HFFc6 (cell line): ENCODE results near the gene SLC1A3. TPM values are rescaled to one million over a fixed set of nuclear protein-coding genes. Genes with fewer than 3 reads are reported as not detected.
"Not testable (repeated sequence)": the region's sequence is repeated elsewhere in the genome, so short reads cannot be mapped to it uniquely, and the experiment has no call there.

Experiments used
- DNase-seq: peaks from one replicate; pipeline ENCODE4 v3.0.0-alpha.2; 2018
- H3K27ac Mint-ChIP-seq: 2 replicates; pipeline ENCODE4 v1.8.0; 2020; ENCODE audit warnings: mild to moderate bottlenecking, mixed read lengths
- H3K27me3 Mint-ChIP-seq: 2 replicates; pipeline ENCODE4 v1.8.0; 2021; ENCODE audit warnings: mild to moderate bottlenecking, moderate library complexity, mixed read lengths; ENCODE audit not compliant: insufficient read depth
- H3K36me3 Mint-ChIP-seq: 2 replicates; pipeline ENCODE4 v1.8.0; 2021; ENCODE audit warnings: low read depth, mixed read lengths
- H3K4me1 Mint-ChIP-seq: 2 replicates; pipeline ENCODE4 v1.8.0; 2020; ENCODE audit warnings: low read depth, mixed read lengths
- H3K4me3 Mint-ChIP-seq: 2 replicates; pipeline ENCODE4 v1.8.0; 2020; ENCODE audit warnings: mild to moderate bottlenecking, moderate library complexity, mixed read lengths
- H3K9me3 Mint-ChIP-seq: 2 replicates; pipeline ENCODE4 v1.8.0; 2020; ENCODE audit warnings: mild to moderate bottlenecking, mixed read lengths
- CTCF ChIP-seq: fragments of 200-600 bp; sonication (generic); IDR thresholded peaks from 2 replicates; pipeline ENCODE4 v1.5.0; 2021; ENCODE audit warnings: antibody characterized with exemption, mild to moderate bottlenecking
- total RNA-seq, 6 experiments: library from RNA; stranded (reverse); fragmentation: NEBNext Ultra II Directional; extraction: Animal tissue kit (Norgen Biotek cat#: 25700); gene quantifications; 2 replicates in 1 of 6; 3 replicates in 5 of 6; pipeline ENCODE4 v1.2.3, GENCODE V29; 2021

The SLC1A3 gene
- total RNA-seq, 6 experiments from 2014 or later: 0.14 TPM; not detected in 5

- Mint-ChIP-seq H3K9me3 (no peaks in the 10 kb centered on the region), H3K36me3 (no peaks in the 10 kb centered on the region), H3K27ac (no peak overlapping the region), H3K4me1 (no peaks in the 10 kb centered on the region), H3K27me3 (peaks cover 19% of the 10 kb centered on the region), H3K4me3 (no peak overlapping the region)
- no peak for DNase-seq
- no peak for TF ChIP-seq CTCF
Measured at GRCh38 chr5:36584009-36584875, 22.2 kb upstream of the SLC1A3 start.

- DNase-seq: no peak
- Mint-ChIP-seq H3K9me3 (no peaks in the 10 kb centered on the region), H3K36me3 (no peaks in the 10 kb centered on the region), H3K27ac (no peak overlapping the region), H3K4me1 (no peaks in the 10 kb centered on the region), H3K27me3 (peaks cover 21% of the 10 kb centered on the region), H3K4me3 (no peak overlapping the region)
- no peak for TF ChIP-seq CTCF
Measured at GRCh38 chr5:36585701-36586100, 20.7 kb upstream of the SLC1A3 start.

GRCh38 chr5:36587354-36587753 is 19.1 kb upstream of the SLC1A3 start:
- Mint-ChIP-seq H3K27me3 (peaks cover 24% of the 10 kb centered on the region), H3K4me1 (no peaks in the 10 kb centered on the region), H3K27ac (no peak overlapping the region), H3K9me3 (no peaks in the 10 kb centered on the region), H3K4me3 (no peak overlapping the region), H3K36me3 (no peaks in the 10 kb centered on the region)
- TF ChIP-seq CTCF: no peak
- DNase-seq: no peak

GRCh38 chr5:36589735-36590134 is 16.7 kb upstream of the SLC1A3 start:
- not testable (repeated sequence) for H3K9me3 Mint-ChIP-seq, H3K4me3 Mint-ChIP-seq, H3K36me3 Mint-ChIP-seq, H3K27ac Mint-ChIP-seq, H3K4me1 Mint-ChIP-seq, DNase-seq
- peaks cover 19% of the 10 kb centered on the region for H3K27me3 Mint-ChIP-seq

- H3K27ac Mint-ChIP-seq: no peak overlapping the region
- no peak for TF ChIP-seq CTCF
- H3K4me3 Mint-ChIP-seq: no peak overlapping the region
- peaks cover 15% of the 10 kb centered on the region for H3K27me3 Mint-ChIP-seq
- no peaks in the 10 kb centered on the region for H3K9me3 Mint-ChIP-seq
- no peaks in the 10 kb centered on the region for H3K4me1 Mint-ChIP-seq
- DNase-seq: no peak
- H3K36me3 Mint-ChIP-seq: no peaks in the 10 kb centered on the region
Measured at GRCh38 chr5:36590513-36591286, 15.7 kb upstream of the SLC1A3 start.

- H3K27me3 Mint-ChIP-seq: peaks cover 14% of the 10 kb centered on the region
- no peaks in the 10 kb centered on the region for H3K36me3 Mint-ChIP-seq
- DNase-seq: no peak
- TF ChIP-seq CTCF: no peak
- H3K9me3 Mint-ChIP-seq: no peaks in the 10 kb centered on the region
- no peak overlapping the region for H3K4me3 Mint-ChIP-seq
- H3K27ac Mint-ChIP-seq: no peak overlapping the region
- H3K4me1 Mint-ChIP-seq: no peaks in the 10 kb centered on the region
Measured at GRCh38 chr5:36593867-36594266, 12.5 kb upstream of the SLC1A3 start.
